OCI-LY7 (cell line): ENCODE results near the gene RSPRY1. TPM values are rescaled to one million over a fixed set of nuclear protein-coding genes. Genes with fewer than 3 reads are reported as not detected.

Source experiments
- BruUV-seq: library from RNA; stranded (reverse); fragments of 400-500 nt; replicated peaks from 2 replicates; lab custom pipeline; 2021; lab: Mats Ljungman, UMichigan
- CTCF ChIA-PET: fragments of 300-600 bp; sonication (Branson Sonifier 250); formaldehyde crosslinking; loops from one replicate; lab custom pipeline; 2022; ENCODE audit warnings: antibody characterized with exemption; ENCODE audit not compliant: unreplicated experiment; lab: Charles Lee
- POLR2A ChIA-PET: fragments of 300-600 bp; sonication (Branson Sonifier 250); formaldehyde crosslinking; loops from one replicate; lab custom pipeline; 2022; ENCODE audit warnings: antibody characterized with exemption; lab: Charles Lee
- DNase-seq: peaks from one replicate; pipeline ENCODE4 v3.0.0-alpha.2; 2015; ENCODE audit warnings: low spot score
- H2AFZ ChIP-seq: fragments of 200-600 bp; sonication (generic), shearing (Covaris generic); 2 replicates; pipeline ENCODE4 v1.6.1; 2014; ENCODE audit warnings: mild to moderate bottlenecking, antibody characterized with exemption, low read length, moderate library complexity
- H3K27ac ChIP-seq: fragments of 200-600 bp; sonication (generic); 2 replicates; pipeline ENCODE4 v1.5.1; 2014; ENCODE audit warnings: mixed run types, low read depth, mild to moderate bottlenecking, moderate library complexity, low read length, inconsistent platforms; ENCODE audit not compliant: poor library complexity, severe bottlenecking
- H3K36me3 ChIP-seq: fragments of 200-600 bp; sonication (generic); 2 replicates; pipeline ENCODE4 v1.6.1; 2014; ENCODE audit warnings: mild to moderate bottlenecking, antibody characterized with exemption, low read length, moderate library complexity, mixed read lengths; ENCODE audit not compliant: insufficient read depth
- H3K4me1 ChIP-seq: fragments of 200-600 bp; sonication (generic); 2 replicates; pipeline ENCODE4 v1.5.1; 2014; ENCODE audit warnings: mild to moderate bottlenecking, low read length; ENCODE audit not compliant: insufficient read depth, poor library complexity, severe bottlenecking
- H3K4me2 ChIP-seq: fragments of 200-600 bp; sonication (generic); 2 replicates; pipeline ENCODE4 v1.6.1; 2014; ENCODE audit warnings: mild to moderate bottlenecking, low read length
- H3K4me3 ChIP-seq: fragments of 200-600 bp; sonication (generic); 2 replicates; pipeline ENCODE4 v1.5.1; 2014; ENCODE audit warnings: mild to moderate bottlenecking, low read depth, low read length; ENCODE audit not compliant: poor library complexity, severe bottlenecking
- H3K79me2 ChIP-seq: fragments of 200-600 bp; sonication (generic); 2 replicates; pipeline ENCODE4 v1.6.1; 2016; ENCODE audit warnings: low read depth, mild to moderate bottlenecking, low read length, moderate library complexity, mixed read lengths; ENCODE audit not compliant: insufficient read depth
- H3K9me2 ChIP-seq: fragments of 200-600 bp; sonication (generic); 2 replicates; pipeline ENCODE4 v1.6.1; 2016; ENCODE audit warnings: mild to moderate bottlenecking, low read length, mixed read lengths; ENCODE audit not compliant: insufficient read depth
- H3K9me3 ChIP-seq: fragments of 200-600 bp; sonication (generic); 2 replicates; pipeline ENCODE4 v1.6.1; 2014; ENCODE audit warnings: mild to moderate bottlenecking, mixed run types, low read length, mixed read lengths
- H4K20me1 ChIP-seq: fragments of 200-600 bp; sonication (generic); 2 replicates; pipeline ENCODE4 v1.6.1; 2014; ENCODE audit warnings: mild to moderate bottlenecking, antibody characterized with exemption, low read length, moderate library complexity, mixed read lengths; ENCODE audit not compliant: insufficient read depth
- EZH2phosphoT487 ChIP-seq: fragments of 200-600 bp; sonication (generic); IDR thresholded peaks from 2 replicates; pipeline ENCODE4 v1.6.1; 2018; ENCODE audit warnings: low read depth, borderline replicate concordance, mild to moderate bottlenecking, mixed run types, antibody characterized with exemption, low read length, moderate library complexity, mixed read lengths
- intact Hi-C: fragments of 100-400 bp; cut with micrococcal nuclease; formaldehyde crosslinking; loops from one replicate; pipeline ENCODE4 v1.10.0; 2022; ENCODE audit not compliant: unreplicated experiment
- total RNA-seq, 2 experiments: library from RNA; depleted of rRNA in 1 of 2; stranded (reverse); fragments of >200 nt in 1 of 2; shearing (Covaris generic) in 1 of 2; gene quantifications; 2 replicates each; pipeline ENCODE4 v1.2.3, GENCODE V29; 2014 to 2022
- TF ChIP-seq, protein P1 (sequence below): fragments of 200-600 bp; sonication (generic); conservative IDR thresholded peaks from 2 replicates; pipeline ENCODE4 v1.5.1; 2014; ENCODE audit warnings: mild to moderate bottlenecking, antibody characterized with exemption, low read length, moderate library complexity, mixed read lengths

RSPRY1 gene
- total RNA-seq, 2 experiments from 2014 or later = 17.1 to 25.2 TPM

DNA sequence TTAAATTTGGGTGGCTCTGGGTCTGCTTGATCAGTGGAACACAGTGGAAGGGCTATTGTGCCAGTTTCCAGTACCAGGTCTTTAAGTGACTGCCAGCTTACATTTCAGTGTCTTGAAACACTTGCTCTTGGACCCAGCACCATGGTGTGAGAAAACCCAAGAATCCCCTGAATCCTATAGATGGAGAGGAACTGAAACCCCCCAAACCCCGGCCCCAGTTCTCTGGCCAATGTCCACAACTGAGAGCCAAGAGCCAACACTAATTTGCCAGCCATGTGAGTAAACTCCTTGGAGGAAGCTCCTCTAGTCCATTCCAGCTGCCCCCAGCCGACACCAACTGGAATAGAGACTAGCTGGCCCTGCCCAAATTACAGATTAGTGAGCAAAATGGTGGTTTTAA, 56.5 kb downstream of the RSPRY1 start:
- H3K9me2 ChIP-seq = no peaks in the 10 kb centered on the region
- H3K4me3 ChIP-seq = no peak overlapping the region
- H3K4me1 ChIP-seq = peaks cover 31% of the 10 kb centered on the region
- H3K36me3 ChIP-seq = peaks cover 29% of the 10 kb centered on the region
- no TSS peak for BruUV-seq
- no peak overlapping the region for H2AFZ ChIP-seq
- no peak for TF ChIP-seq EZH2phosphoT487
- TF ChIP-seq, protein P1, sequence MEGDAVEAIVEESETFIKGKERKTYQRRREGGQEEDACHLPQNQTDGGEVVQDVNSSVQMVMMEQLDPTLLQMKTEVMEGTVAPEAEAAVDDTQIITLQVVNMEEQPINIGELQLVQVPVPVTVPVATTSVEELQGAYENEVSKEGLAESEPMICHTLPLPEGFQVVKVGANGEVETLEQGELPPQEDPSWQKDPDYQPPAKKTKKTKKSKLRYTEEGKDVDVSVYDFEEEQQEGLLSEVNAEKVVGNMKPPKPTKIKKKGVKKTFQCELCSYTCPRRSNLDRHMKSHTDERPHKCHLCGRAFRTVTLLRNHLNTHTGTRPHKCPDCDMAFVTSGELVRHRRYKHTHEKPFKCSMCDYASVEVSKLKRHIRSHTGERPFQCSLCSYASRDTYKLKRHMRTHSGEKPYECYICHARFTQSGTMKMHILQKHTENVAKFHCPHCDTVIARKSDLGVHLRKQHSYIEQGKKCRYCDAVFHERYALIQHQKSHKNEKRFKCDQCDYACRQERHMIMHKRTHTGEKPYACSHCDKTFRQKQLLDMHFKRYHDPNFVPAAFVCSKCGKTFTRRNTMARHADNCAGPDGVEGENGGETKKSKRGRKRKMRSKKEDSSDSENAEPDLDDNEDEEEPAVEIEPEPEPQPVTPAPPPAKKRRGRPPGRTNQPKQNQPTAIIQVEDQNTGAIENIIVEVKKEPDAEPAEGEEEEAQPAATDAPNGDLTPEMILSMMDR = no peak
- H3K79me2 ChIP-seq = no peaks in the 10 kb centered on the region
- no peaks in the 10 kb centered on the region for H3K9me3 ChIP-seq
- no peaks in the 10 kb centered on the region for H4K20me1 ChIP-seq
- intact Hi-C loops = no loop called here
- no peak overlapping the region for H3K4me2 ChIP-seq
- no peak overlapping the region for H3K27ac ChIP-seq
- ChIA-PET POLR2A (no interaction called here), CTCF (no interaction called here)
- DNase-seq = no peak

DNA sequence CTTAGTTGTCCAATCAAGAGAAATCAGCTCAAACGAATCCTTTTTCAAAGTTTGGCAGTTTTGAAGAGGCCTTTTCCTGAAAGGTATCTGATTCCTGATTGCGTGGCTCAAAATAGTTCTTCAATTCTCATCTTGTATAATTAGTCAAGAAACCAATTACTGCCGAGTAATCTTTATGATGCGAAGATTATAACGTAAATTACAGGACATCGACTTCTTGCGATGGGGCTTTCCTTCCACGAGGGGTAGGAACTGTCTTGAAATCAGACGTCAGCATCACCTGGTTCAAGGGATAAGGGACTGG, 58.3 kb downstream of the RSPRY1 start:
- Histone ChIP-seq H3K27ac (peak overlapping the region; percentile 60), H3K9me2 (no peaks in the 10 kb centered on the region), H3K36me3 (peaks cover 21% of the 10 kb centered on the region), H3K4me3 (peak overlapping the region; percentile 85), H3K9me3 (no peaks in the 10 kb centered on the region), H3K79me2 (no peaks in the 10 kb centered on the region), H3K4me2 (peak overlapping the region; percentile 93), H2AFZ (peak overlapping the region; percentile 89), H3K4me1 (peaks cover 31% of the 10 kb centered on the region), H4K20me1 (no peaks in the 10 kb centered on the region)
- TF ChIP-seq EZH2phosphoT487 = no peak
- TF ChIP-seq, protein P1 = no peak
- BruUV-seq = TSS peak; percentile 97
- DNase-seq = no peak
- intact Hi-C loops = no loop called here
- ChIA-PET CTCF (no interaction called here), POLR2A (no interaction called here)

DNA sequence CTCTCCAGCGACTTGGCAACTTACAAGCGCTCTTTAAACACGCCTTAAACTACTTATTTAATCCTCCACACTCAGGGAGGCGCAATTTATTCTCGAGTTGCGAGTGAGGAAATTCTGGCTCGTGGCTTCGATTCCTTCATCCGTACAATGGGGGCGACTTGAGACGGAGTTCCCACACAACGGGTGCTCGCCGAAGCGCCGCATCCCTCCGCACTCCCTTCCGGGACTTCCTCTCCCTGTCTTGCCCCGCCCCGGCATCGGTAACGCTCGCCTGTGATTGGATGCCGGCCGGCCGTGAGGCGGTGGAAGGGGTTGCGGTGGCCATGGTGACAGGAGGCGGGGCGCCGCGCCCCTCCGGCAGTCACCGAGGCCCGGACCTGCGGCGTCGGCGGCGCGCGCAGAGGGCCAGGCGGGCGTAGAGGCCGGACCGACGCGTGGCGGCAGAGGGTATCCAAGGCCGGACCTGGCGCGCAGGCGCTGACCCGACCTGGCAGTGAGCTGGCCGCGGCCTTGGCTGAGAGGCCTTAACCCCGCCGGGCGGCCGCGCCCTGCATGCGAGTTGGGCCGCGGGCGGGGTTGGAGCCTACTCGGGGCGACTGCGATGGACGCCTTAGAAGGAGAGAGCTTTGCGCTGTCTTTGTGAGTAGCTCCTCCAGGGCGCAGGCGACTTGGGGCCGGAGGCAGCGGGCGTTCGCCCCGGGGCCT, 58.8 kb downstream of the RSPRY1 start, which contains the start of gene ARL2BP:
TSS of gene ARL2BP (plus strand) at position 493 of the 705 bp plus-strand sequence. CDS start at position 602, 109 bp downstream.
- no TSS peak for BruUV-seq
- CTCF ChIA-PET = interaction anchor here (0.8 to 1.0 kb wide), 2 partner anchors 52 to 55 kb away, joined by 3 to 4 read pairs; no protein-coding TSS in a partner anchor

More for the DNA sequence above, 58.8 kb downstream of the RSPRY1 start, which contains the start of gene ARL2BP:
- intact Hi-C loops = loop anchor here (1.0 to 5.0 kb wide), 2 partner anchors 54 to 58 kb away; partner anchors contain the start of genes PSME3IP1 and RSPRY1
- Histone ChIP-seq H3K27ac (peak within 1 kb of the TSS; percentile 60), H3K36me3 (peaks cover 17% of the 10 kb centered on the region), H3K79me2 (no peaks in the 10 kb centered on the region), H4K20me1 (no peaks in the 10 kb centered on the region), H3K4me3 (peak within 1 kb of the TSS; percentile 85), H3K9me3 (no peaks in the 10 kb centered on the region), H3K9me2 (no peaks in the 10 kb centered on the region), H3K4me2 (peak within 1 kb of the TSS; percentile 93), H2AFZ (peak within 1 kb of the TSS; percentile 89), H3K4me1 (peaks cover 31% of the 10 kb centered on the region)
- peak; percentile 95 for DNase-seq
- POLR2A ChIA-PET = interaction anchor here (0.5 to 1.7 kb wide), 4 partner anchors 9 to 82 kb away, joined by 3 to 12 read pairs (median 3); no protein-coding TSS in a partner anchor
- no peak for TF ChIP-seq EZH2phosphoT487
- TF ChIP-seq, protein P1 = peak; percentile 59; the same call in 1 of the 2 replicates
